ENCODE measurements around the gene DLX6.

DLX6 gene

DNA sequence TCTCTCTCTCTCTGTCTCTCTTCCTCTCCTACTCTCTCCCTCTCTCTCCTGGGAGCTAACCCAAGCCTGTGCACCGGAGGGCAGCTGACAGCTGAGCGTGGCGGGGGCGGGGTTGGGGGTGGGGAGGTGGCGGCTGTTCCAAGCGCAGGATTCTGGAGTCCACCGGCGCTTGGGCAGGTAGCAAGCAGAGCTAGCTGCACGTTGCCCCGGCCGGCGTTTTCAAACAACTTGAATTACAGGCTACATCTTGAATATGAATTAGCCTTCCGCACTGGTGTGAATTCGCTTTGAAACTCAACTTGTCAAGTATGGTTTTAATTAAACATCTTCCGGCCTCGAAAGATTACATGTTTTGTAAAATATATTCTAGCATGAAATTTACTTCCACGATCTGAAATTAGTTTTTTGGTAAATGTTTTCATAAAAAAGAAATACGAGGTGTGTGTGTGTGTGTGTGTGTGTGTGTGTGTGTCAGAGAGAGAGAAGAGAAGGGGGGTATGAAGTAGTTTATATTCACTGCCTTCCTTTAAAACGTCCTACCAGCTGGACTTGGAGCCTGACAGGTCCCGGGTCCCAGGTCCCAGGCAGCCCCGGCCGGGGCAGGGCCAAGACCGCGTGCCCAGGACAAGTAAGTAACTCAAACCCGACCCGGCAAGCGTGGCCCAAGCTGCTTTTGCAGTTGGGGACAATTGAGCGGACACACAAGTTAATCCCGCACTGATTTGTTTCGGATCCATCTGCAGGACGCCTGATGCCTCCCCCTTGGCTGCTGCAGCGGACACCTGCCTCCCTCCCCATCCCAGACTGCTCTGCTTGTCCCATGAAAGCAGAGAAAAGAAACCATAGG, 9.0 kb upstream of the DLX6 start:
- DNase-seq: no peak

DNA sequence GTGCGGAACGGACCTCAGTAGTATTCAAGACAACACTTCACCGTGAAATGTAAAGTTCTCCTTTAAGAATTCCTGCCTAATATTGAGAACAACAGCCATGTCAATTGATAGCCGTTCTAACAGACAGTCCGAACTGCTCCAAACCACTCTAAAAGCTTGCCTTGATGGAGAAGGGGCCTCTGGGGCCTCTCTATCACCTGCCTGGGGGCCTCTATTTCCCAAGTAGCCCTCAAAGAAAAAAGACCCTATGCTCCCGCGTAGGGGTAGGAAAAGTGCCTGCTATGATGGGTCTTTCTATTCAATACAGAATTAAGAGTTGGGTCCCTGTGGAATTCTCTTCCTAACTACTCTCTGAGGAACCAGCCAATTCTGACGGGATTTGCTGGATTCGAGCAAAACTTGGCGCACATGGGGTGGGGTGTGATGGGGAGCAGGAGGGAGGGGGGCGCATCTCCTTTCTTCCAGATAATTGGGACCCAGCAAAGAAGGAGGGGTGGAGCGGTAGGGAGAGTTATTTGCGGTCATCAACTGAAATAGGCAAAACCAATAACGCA, 8.3 kb upstream of the DLX6 start:
- no peak for DNase-seq

GRCh38 chr7:96997512-96998032, 7.8 kb upstream of the DLX6 start:
- DNase-seq: no peak

- no peak for DNase-seq
These were observed 7.0 kb upstream of the DLX6 start for GRCh38 chr7:96998333-96998732.

GRCh38 chr7:96998744-96999143, 6.6 kb upstream of the DLX6 start:
- DNase-seq: no peak

DNA sequence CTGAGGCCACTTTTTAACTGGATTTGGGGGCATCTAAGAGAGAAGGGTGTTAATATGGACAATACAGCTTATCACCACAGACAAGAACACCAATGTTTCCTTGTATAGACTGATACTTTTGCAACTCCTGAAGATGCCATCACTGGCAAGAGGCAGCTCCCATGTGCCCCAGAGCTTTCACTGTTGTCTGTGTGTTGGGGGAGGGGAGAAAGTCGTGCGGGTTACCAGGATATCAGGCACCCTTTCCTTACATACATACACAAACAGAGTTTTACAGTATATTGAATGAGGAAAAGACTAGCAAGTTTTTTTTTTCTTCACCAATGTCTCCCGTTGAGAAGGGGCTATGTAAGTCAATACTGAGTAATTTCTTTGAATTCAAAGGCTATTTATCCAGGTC, 4.1 kb upstream of the DLX6 start:
- no peak for DNase-seq

GRCh38 chr7:97001656-97002554, 3.4 kb upstream of the DLX6 start:
- DNase-seq: no peak

- no peak for DNase-seq
These were observed 2.6 kb upstream of the DLX6 start for GRCh38 chr7:97002555-97003261.

DNA sequence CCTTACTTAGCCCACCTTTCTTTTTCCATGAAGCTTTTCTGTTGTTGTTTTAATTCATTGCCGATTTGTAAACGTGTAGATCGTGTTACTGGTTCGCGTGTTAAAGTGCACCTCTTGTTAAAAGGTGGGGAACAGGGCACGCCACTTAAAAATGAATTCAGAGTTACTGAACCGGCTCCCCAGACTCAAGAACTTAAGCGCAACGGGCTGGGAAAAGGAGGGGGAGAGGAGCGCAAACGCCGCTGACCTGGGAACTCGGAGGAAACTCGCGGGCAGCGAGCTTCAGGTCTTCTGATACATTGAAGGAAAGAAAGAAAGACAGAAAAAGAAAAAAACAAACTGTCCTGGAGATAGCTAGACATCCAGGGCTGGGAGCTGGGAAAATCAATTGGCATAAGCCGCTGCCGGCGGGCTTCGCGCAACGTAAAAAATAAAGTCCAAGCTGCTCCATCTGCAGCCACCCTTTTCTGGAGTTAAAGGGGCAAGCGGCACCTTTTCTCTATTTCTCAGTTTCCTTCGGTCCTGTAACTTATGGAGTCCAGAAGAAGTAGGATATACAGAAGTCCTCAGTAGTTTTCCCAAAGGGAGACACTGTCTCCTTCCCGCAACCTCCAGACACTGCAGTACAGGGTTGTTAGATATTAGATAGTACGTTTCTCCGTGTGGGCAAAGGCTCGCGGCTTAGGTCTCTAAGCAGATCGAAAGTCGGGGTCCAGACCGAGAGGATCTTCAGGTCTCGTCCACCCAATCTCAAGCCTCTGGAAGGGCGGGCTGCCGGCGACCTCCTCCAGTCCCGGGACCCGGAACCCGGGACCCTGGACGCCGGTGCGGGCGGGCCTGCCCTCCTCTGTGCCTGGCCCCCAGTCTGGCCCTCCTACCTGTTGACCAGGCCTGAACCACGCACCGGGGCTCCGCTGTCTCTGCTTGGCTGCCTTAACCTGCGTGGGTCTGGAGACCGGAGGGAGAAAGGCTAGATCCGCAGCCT, 1.8 kb upstream of the DLX6 start:
- DNase-seq: no peak

DNA sequence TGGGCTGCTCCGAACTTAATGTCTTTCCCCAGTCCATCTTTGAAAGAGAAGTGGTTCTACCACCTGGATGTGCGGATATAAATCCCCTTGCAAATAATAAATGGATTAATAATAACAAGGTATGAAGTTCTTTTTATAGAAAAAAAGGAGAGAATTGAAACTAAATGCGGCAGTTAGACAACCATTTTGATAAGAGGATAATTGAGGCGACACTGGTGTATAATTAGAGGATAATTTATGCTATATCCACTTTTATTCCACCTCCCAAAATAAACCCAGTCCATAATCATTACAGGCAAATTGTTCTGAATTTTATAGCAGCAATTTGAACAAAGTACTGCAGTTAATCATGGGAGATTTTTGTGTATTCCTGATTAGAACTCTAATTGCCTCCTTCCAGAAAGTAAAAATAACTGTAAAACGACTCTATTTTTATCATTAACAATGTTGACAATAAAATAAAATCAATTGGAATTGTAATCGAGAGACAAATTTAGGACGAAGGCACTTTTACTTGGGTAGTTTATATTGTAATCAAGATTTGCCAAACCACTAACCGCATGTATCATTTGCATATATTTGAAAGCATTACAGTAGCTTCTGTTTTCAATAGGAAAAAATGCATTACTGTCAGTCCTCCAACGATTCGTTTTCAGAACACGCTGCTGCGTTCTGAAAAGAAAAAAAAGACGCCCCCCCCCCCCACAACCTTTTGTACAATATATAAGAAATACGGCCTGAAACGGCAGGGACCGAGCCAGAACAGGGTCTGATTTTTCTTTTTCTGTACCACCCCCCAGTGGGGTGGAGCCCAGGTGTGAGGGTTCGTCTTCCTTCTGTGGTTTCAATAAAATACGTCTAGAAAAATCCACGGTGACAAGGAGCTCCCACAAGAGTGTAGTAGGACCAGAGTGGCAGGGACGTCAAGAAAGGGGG, 838 bp upstream of the DLX6 start:
- DNase-seq: no peak

- peak; percentile 28 for DNase-seq
These were observed 882 bp downstream of the DLX6 start for GRCh38 chr7:97006055-97006815.

DNA sequence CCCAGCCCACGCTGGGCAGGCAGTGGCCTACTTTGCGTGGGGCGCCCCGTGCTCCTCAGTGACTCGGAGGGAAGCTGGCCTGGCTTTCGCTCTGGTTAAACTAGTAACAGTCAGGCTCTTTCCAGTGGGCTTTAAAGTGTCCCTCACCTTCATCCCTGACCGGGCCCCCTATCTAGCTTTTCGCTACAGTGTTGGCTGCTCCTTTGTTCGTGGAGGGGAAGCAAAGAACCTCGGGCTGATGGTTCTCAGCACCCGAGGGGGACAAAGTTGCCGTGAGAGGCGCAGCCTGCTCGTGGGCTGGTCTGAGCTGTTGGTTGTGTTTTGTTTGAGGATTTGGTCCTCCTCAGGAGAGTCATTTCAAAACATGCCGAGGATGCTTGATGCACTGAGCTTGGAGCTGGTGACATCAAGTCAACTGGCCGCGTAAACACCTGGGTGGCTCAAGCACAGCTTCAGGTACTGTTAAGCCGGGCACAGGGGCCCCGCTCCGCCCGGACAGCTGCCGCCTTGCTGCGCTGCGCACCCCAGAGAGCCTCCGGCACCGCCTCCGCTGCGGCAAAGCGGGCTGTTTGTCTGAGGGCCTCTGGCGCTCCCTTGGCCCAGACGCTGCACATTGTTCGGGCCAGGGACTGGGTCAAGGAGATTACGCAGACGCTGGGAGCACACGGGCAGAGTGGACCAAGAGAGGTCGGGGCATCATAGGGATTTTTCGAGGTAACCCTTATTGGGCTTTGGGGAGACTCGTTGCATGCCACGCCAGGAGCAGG, 1.6 kb downstream of the DLX6 start:
- no peak for DNase-seq

DNA sequence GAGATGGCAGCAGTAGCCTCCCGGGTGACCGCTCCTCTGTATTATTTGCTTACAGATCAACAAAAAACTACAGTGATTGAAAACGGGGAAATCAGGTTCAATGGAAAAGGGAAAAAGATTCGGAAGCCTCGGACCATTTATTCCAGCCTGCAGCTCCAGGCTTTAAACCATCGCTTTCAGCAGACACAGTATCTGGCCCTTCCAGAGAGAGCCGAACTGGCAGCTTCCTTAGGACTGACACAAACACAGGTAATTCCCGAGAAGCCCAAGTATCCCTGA, 2.2 kb downstream of the DLX6 start:
- DNase-seq: no peak

DNA sequence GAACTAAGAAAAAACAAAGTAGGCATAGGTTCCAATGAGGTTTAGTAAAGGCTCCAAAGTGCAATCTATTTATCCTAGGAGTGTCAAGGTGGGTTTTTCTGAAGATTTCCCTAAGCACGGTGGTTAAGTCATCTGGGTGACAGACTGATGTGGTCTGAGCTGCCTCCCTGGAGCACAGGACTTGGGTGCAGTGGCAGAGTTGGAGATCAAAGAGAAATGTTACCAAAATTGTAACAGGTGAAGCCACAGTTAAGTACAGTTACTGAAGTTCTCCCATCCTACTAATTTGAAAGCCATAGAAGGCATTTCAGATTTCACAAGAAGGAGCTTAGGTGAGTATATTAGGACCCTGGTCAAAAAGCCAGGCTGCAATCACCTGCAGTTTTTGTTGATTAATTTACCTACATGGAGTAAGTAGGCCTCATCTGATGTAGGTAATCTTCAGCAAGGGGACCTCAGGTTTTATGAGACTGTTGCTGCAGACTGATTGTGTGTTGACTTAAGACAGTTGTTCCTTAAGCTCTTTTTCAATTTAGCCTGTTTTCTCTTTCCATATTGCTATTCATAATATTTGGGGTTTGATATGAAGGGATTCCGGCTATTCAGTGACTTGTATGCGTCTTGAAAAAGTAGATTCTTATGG, 3.0 kb downstream of the DLX6 start:
- DNase-seq: no peak

DNA sequence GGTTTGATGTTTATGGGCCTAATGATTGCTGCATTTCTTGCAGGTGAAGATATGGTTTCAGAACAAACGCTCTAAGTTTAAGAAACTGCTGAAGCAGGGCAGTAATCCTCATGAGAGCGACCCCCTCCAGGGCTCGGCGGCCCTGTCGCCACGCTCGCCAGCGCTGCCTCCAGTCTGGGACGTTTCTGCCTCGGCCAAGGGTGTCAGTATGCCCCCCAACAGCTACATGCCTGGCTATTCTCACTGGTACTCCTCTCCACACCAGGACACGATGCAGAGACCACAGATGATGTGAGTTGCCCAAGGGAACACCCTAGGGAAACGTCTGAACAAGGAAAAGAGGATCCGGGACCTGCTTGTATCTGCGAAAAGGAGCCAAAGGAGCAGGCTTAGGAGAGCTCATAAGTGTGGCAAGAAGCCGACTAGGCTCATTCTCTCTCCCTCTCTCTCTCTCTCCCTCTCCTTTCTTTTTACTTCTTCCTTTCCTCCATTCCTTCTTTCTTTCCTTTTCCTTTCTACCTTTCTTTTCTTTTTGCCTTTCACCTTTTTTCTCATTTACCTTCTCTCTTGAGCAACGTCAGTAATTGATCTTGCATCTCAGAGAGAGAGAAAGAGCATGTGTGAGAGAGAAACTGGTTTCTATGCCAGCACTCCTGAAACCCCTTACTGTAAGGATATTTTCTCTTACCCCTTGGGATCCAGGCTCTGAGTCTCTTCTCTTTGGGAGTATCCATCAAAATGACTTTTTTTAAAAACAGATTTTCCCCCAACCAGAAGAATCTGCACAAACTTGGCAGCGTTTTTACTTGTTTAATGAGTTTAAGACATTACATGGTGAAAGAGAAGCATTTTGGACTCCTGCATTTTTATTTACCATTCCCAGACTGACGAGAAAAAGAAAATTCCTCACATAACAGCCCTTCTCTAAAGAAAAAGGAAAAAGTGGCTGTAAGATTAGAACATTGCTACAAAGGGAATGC, 4.7 kb downstream of the DLX6 start:
- DNase-seq: no peak

- DNase-seq: no peak
These were observed 5.8 kb downstream of the DLX6 start for GRCh38 chr7:97011104-97011503.
